ENCODE results near the gene SORCS2.

DNA sequence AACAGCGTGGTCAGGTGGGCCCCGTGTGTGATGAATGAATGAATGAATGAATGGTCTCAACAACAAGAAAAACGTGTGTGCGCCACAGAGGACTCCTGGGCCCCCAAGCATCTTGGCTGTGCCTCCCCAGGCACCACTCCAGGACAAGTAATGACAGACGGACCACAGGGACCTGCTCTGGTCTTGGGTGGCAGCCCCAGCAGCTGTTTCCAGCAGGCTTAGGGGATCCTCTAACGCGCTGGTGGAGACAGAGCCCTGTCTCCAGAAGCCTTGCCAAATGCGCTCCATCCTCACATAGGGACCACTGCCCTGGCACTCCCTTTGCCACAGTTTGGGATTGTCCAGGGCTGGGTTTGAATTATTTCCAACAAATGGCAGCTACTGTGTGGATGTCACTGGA, 203.3 kb downstream of the SORCS2 start:
- TF ChIP-seq POLR2AphosphoS5 (IDR thresholded peaks at IDR 0.05; ENCODE audit: borderline replicate concordance, low read depth, low read length) (no peak), EZH2 (IDR thresholded peaks at IDR 0.05) (no peak), FOXP2 (optimal IDR thresholded peaks at IDR 0.05; ENCODE audit: control extremely low read depth, extremely low read length, insufficient read depth) (no peak)

Measured in SK-N-MC (cell line).